ENCODE data around the gene ABR. TPM values are rescaled to one million over a fixed set of nuclear protein-coding genes. Genes with fewer than 3 reads are reported as not detected.

The ABR gene
- total RNA-seq, 1 donor from 2014 or later: 24.5 TPM

DNA sequence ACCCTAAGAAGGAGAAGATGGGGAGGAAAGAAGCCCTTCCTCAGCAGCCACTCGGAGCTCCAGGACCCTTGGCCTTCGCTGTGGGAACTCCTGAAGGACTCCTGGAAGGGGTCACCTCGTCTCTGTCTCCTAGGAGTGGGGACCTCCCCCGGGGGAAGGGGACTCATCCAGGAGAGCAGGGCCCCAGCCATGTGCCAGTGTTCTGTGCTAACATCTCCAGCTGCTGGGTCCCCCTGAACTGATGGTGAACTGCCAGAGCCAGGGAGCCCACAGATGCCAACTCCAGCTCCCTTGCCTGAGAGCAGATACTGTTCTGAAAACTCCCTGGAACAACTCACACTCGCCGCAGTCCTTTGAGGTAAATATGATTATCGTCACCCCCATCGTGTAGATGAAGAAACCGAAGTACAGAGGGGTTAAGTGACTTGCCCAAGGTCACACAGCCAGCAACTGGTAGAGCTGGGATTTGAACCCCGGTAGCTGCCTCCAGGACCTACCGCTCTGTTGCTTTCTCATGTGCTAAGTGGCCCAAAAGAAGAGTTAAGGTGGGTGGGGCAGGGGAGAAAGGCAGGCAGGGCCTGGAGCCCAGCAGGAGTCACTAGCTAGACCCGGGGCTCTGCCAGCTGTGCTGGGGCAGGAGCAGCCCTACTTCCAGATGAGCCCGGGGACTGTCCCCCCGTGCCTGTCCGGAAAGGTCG, 172.3 kb downstream of the ABR start:
- H3K9me3 ChIP-seq (ENCODE audit: control insufficient read depth in 3 of 3, low read length in 3 of 3): no peaks in the 10 kb centered on the region
- H3K36me3 ChIP-seq (ENCODE audit: control insufficient read depth in 3 of 3, insufficient read depth in 3 of 3, low read length in 3 of 3): peaks cover 33 to 40% (median 39%) of the 10 kb centered on the region in 3 donors
- H3K4me1 ChIP-seq (ENCODE audit: control insufficient read depth in 3 of 3, insufficient read depth in 3 of 3, low read length in 3 of 3): peaks cover 53 to 70% (median 56%) of the 10 kb centered on the region in 3 donors
- peak overlapping the region; percentile 52 for H3K27ac ChIP-seq (ENCODE audit: low read depth, low read length)
- no peak overlapping the region for H3K4me3 ChIP-seq (ENCODE audit: low read length in 3 of 3)
- no peaks in the 10 kb centered on the region for H3K27me3 ChIP-seq (ENCODE audit: control insufficient read depth in 3 of 3, insufficient read depth in 3 of 3, low read length in 3 of 3)
- peak overlapping the region in 2 of 3 donors; percentile 14 to 33 for H3K9ac ChIP-seq (ENCODE audit: low read depth in 1 of 3, low read length in 3 of 3)

DNA sequence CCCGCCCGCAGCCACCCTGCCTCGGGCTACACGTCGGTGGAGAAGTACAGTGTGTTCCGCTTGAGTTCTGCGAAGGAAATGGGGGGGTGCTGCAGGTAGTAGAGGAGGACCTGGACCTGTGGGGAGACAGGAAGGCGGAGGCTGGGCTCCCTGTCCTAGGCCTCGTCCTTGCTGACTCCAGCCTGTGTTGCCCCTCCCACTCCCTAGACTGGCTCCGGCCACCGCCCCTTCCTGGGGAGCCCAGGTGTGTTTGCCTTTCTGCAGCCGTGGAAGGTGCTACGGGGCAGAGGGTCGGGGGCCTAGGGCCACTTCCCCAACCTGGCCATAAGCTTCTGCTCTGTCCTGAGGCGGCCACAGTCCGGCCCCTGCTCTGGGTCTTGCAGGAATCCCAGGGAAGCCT, 173.7 kb downstream of the ABR start:
- peak overlapping the region; percentile 30 for H3K27ac ChIP-seq (ENCODE audit: low read depth, low read length)
- peaks cover 67 to 84% (median 70%) of the 10 kb centered on the region in 3 donors for H3K4me1 ChIP-seq (ENCODE audit: control insufficient read depth in 3 of 3, insufficient read depth in 3 of 3, low read length in 3 of 3)
- peak overlapping the region; percentile 53 to 74 (median 74) for H3K9ac ChIP-seq (ENCODE audit: low read depth in 1 of 3, low read length in 3 of 3)
- H3K9me3 ChIP-seq (ENCODE audit: control insufficient read depth in 3 of 3, low read length in 3 of 3): no peaks in the 10 kb centered on the region
- peak overlapping the region in 2 of 3 donors; percentile 15 to 63 for H3K4me3 ChIP-seq (ENCODE audit: low read length in 3 of 3)
- H3K36me3 ChIP-seq (ENCODE audit: control insufficient read depth in 3 of 3, insufficient read depth in 3 of 3, low read length in 3 of 3): peaks cover 36 to 46% (median 42%) of the 10 kb centered on the region in 3 donors
- no peaks in the 10 kb centered on the region for H3K27me3 ChIP-seq (ENCODE audit: control insufficient read depth in 3 of 3, insufficient read depth in 3 of 3, low read length in 3 of 3)

GRCh38 chr17:1005361-1005946, 174.3 kb downstream of the ABR start:
- peak overlapping the region; percentile 30 for H3K27ac ChIP-seq (ENCODE audit: low read depth, low read length)
- peaks cover 39 to 49% (median 40%) of the 10 kb centered on the region in 3 donors for H3K36me3 ChIP-seq (ENCODE audit: control insufficient read depth in 3 of 3, insufficient read depth in 3 of 3, low read length in 3 of 3)

DNA sequence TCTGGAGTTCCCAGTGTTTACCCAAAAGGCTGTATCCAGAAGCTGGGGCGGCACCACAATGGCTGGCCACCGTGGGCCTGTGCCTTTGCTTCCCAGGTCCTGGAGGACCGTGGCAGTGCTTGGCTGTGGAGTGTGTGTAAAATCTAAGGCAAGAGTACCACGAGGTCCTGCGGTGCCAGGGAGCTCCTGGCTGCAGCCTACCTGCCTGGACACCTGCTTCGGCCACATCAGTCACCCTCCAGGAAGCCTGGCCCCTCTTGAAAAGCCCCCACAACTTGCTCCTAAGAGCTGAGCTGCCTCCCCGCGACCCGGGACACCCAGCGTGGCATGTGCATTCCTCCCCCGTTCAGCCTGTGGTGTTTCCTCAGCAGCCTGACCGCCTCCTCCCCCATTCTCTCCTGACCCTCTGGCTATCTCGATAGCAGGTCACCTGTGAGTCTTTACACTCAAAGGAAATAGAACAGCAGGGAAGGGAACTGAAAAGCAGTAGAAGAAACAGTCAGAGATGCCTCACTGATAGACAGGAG, 174.9 kb downstream of the ABR start:
- Histone ChIP-seq H3K9ac (ENCODE audit: low read depth in 1 of 3, low read length in 3 of 3) (peak overlapping the region in 1 of 3 donors; percentile 74), H3K27me3 (ENCODE audit: control insufficient read depth in 3 of 3, insufficient read depth in 3 of 3, low read length in 3 of 3) (no peaks in the 10 kb centered on the region), H3K9me3 (ENCODE audit: control insufficient read depth in 3 of 3, low read length in 3 of 3) (no peaks in the 10 kb centered on the region), H3K36me3 (ENCODE audit: control insufficient read depth in 3 of 3, insufficient read depth in 3 of 3, low read length in 3 of 3) (peaks cover 33 to 47% (median 37%) of the 10 kb centered on the region in 3 donors), H3K4me3 (ENCODE audit: low read length in 3 of 3) (peak overlapping the region in 1 of 3 donors; percentile 63), H3K4me1 (ENCODE audit: control insufficient read depth in 3 of 3, insufficient read depth in 3 of 3, low read length in 3 of 3) (peaks cover 77 to 89% (median 79%) of the 10 kb centered on the region in 3 donors), H3K27ac (ENCODE audit: low read depth, low read length) (peak overlapping the region; percentile 0)

More at GRCh38 chr17:1005361-1005946, 174.3 kb downstream of the ABR start:
- Histone ChIP-seq H3K4me3 (ENCODE audit: low read length in 3 of 3) (peak overlapping the region; percentile 15 to 63 (median 43)), H3K4me1 (ENCODE audit: control insufficient read depth in 3 of 3, insufficient read depth in 3 of 3, low read length in 3 of 3) (peaks cover 73 to 90% (median 76%) of the 10 kb centered on the region in 3 donors), H3K27me3 (ENCODE audit: control insufficient read depth in 3 of 3, insufficient read depth in 3 of 3, low read length in 3 of 3) (no peaks in the 10 kb centered on the region), H3K9ac (ENCODE audit: low read depth in 1 of 3, low read length in 3 of 3) (peak overlapping the region; percentile 53 to 74 (median 74)), H3K9me3 (ENCODE audit: control insufficient read depth in 3 of 3, low read length in 3 of 3) (no peaks in the 10 kb centered on the region)

DNA sequence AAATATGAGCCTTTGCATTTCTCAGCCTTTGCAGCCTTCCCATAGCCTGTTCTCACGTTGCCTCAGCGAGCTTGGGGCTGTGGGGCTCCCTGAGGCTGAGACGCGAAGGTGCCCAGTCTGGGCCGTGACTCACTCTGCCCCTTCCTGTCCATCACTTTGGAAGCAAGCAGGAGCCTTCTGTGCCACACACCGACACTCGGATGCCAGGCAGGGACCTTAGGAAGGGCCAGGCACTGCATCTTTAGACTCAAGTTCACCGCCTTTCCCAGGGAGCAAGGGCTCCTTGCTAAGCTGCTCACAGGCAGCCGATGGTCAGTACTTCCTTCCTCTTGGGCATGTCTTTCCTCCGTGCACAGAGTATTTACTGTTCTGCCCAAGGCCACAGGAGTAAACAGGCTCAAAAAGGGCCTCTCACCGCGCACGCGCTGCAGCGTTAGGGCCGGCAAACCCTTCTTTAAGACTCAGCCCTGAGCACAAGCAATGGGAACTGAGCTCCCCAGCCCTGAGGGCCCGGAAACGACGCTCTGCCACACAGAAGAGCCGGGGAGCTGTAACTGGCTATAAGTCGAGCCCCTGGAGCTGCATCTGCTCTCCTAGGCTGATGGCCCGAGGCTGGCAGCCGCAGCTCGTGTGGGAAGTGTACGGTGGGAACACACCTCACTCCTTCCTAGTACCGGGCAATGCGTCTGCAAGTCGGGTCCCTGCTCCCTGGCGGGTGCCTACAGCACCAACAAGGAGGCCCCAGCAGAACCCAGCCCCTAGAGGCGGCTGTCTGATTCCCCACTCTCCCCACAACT, 175.6 kb downstream of the ABR start:
- H3K9ac ChIP-seq (ENCODE audit: low read depth in 1 of 3, low read length in 3 of 3): peak overlapping the region in 2 of 3 donors; percentile 21 to 62
- H3K27ac ChIP-seq (ENCODE audit: low read depth, low read length): peak overlapping the region; percentile 0
- no peaks in the 10 kb centered on the region for H3K27me3 ChIP-seq (ENCODE audit: control insufficient read depth in 3 of 3, insufficient read depth in 3 of 3, low read length in 3 of 3)
- peaks cover 36 to 50% (median 39%) of the 10 kb centered on the region in 3 donors for H3K36me3 ChIP-seq (ENCODE audit: control insufficient read depth in 3 of 3, insufficient read depth in 3 of 3, low read length in 3 of 3)
- H3K4me1 ChIP-seq (ENCODE audit: control insufficient read depth in 3 of 3, insufficient read depth in 3 of 3, low read length in 3 of 3): peaks cover 81 to 90% (median 86%) of the 10 kb centered on the region in 3 donors
- H3K9me3 ChIP-seq (ENCODE audit: control insufficient read depth in 3 of 3, low read length in 3 of 3): no peaks in the 10 kb centered on the region
- H3K4me3 ChIP-seq (ENCODE audit: low read length in 3 of 3): no peak overlapping the region

- peaks cover 86 to 90% (median 86%) of the 10 kb centered on the region in 3 donors for H3K4me1 ChIP-seq (ENCODE audit: control insufficient read depth in 3 of 3, insufficient read depth in 3 of 3, low read length in 3 of 3)
- peak overlapping the region; percentile 90 for H3K27ac ChIP-seq (ENCODE audit: low read depth, low read length)
- no peak overlapping the region for H3K4me3 ChIP-seq (ENCODE audit: low read length in 3 of 3)
- no peaks in the 10 kb centered on the region for H3K9me3 ChIP-seq (ENCODE audit: control insufficient read depth in 3 of 3, low read length in 3 of 3)
- H3K36me3 ChIP-seq (ENCODE audit: control insufficient read depth in 3 of 3, insufficient read depth in 3 of 3, low read length in 3 of 3): peaks cover 37 to 46% (median 41%) of the 10 kb centered on the region in 3 donors
- H3K9ac ChIP-seq (ENCODE audit: low read depth in 1 of 3, low read length in 3 of 3): peak overlapping the region in 2 of 3 donors; percentile 21 to 62
- no peaks in the 10 kb centered on the region for H3K27me3 ChIP-seq (ENCODE audit: control insufficient read depth in 3 of 3, insufficient read depth in 3 of 3, low read length in 3 of 3)
These were observed 176.2 kb downstream of the ABR start for GRCh38 chr17:1003633-1003971.

DNA sequence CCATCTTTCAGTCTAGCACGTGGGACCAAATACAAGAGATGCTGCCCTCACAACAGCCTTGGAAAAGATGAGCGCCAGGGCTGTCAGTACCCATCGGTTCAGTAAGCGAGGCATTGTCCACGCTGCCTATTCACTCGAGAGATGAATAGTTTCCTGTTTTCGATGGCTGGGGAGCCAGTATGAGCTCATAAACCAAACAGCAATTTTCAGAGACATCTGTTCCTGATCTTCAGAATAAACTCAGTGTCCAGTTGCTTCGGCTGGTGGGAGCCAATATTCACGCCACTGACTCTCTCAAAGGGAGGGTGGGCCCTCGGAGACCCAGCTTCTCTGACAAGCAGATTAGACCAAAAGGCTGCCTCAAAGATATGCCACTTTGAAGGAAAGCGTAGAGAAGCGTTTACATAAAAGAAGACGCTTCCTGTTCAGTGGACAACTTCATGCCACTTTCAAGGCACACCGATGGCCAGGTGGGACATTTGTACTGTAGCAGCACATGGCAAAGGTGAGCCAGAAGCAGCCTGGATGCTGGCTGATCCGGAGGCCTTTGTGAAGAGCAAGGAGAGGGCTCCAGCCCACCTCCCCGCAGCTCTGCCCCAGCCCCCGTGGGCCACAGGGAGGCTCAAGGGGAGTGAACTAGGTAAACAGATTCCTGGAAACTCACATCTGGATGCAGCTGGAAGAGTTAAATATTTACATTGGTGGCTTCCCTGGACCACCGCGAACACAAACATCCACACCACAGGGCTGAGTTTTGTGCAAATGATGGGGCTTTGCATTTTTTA, 176.8 kb downstream of the ABR start:
- Histone ChIP-seq H3K27me3 (ENCODE audit: control insufficient read depth in 3 of 3, insufficient read depth in 3 of 3, low read length in 3 of 3) (no peaks in the 10 kb centered on the region), H3K4me3 (ENCODE audit: low read length in 3 of 3) (no peak overlapping the region), H3K9ac (ENCODE audit: low read depth in 1 of 3, low read length in 3 of 3) (peak overlapping the region in 1 of 3 donors; percentile 9), H3K4me1 (ENCODE audit: control insufficient read depth in 3 of 3, insufficient read depth in 3 of 3, low read length in 3 of 3) (peaks cover 88 to 91% (median 89%) of the 10 kb centered on the region in 3 donors), H3K9me3 (ENCODE audit: control insufficient read depth in 3 of 3, low read length in 3 of 3) (no peaks in the 10 kb centered on the region), H3K36me3 (ENCODE audit: control insufficient read depth in 3 of 3, insufficient read depth in 3 of 3, low read length in 3 of 3) (peaks cover 38 to 46% (median 39%) of the 10 kb centered on the region in 3 donors), H3K27ac (ENCODE audit: low read depth, low read length) (peak overlapping the region; percentile 90)

DNA sequence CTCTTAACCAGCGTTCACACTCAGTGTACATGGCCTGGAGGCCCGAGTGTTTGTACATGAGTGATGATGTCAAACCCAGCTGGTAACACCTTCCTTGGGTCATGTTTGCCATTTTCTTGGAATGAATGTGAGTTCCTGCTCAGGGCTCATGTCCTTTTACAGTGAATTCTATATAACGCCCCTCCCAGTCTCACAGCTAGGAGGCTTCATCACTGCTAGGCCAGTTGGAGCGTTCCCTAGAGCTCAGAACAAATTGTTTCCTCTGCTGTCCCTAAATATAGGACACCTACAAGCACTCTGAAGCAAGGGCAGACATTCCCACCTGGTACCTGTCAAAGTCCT, 177.4 kb downstream of the ABR start:
- Histone ChIP-seq H3K4me3 (ENCODE audit: low read length in 3 of 3) (no peak overlapping the region), H3K4me1 (ENCODE audit: control insufficient read depth in 3 of 3, insufficient read depth in 3 of 3, low read length in 3 of 3) (peaks cover 87 to 91% (median 89%) of the 10 kb centered on the region in 3 donors), H3K9me3 (ENCODE audit: control insufficient read depth in 3 of 3, low read length in 3 of 3) (no peaks in the 10 kb centered on the region), H3K27ac (ENCODE audit: low read depth, low read length) (peak overlapping the region; percentile 90), H3K36me3 (ENCODE audit: control insufficient read depth in 3 of 3, insufficient read depth in 3 of 3, low read length in 3 of 3) (peaks cover 34 to 46% (median 38%) of the 10 kb centered on the region in 3 donors), H3K9ac (ENCODE audit: low read depth in 1 of 3, low read length in 3 of 3) (peak overlapping the region; percentile 9 to 57 (median 11)), H3K27me3 (ENCODE audit: control insufficient read depth in 3 of 3, insufficient read depth in 3 of 3, low read length in 3 of 3) (no peaks in the 10 kb centered on the region)

Measured in skeletal muscle tissue (tissue), 4 donors.